NCI-H82 (cell line): Measurements from ENCODE around the gene RXRA.
"Not testable (repeated sequence)": the region's sequence is repeated elsewhere in the genome, so short reads cannot be mapped to it uniquely, and the experiment has no call there.

Source experiments
- DNase-seq: peaks from one replicate; lab custom pipeline; 2025; lab: John Stamatoyannopoulos, UW

The RXRA gene

DNA sequence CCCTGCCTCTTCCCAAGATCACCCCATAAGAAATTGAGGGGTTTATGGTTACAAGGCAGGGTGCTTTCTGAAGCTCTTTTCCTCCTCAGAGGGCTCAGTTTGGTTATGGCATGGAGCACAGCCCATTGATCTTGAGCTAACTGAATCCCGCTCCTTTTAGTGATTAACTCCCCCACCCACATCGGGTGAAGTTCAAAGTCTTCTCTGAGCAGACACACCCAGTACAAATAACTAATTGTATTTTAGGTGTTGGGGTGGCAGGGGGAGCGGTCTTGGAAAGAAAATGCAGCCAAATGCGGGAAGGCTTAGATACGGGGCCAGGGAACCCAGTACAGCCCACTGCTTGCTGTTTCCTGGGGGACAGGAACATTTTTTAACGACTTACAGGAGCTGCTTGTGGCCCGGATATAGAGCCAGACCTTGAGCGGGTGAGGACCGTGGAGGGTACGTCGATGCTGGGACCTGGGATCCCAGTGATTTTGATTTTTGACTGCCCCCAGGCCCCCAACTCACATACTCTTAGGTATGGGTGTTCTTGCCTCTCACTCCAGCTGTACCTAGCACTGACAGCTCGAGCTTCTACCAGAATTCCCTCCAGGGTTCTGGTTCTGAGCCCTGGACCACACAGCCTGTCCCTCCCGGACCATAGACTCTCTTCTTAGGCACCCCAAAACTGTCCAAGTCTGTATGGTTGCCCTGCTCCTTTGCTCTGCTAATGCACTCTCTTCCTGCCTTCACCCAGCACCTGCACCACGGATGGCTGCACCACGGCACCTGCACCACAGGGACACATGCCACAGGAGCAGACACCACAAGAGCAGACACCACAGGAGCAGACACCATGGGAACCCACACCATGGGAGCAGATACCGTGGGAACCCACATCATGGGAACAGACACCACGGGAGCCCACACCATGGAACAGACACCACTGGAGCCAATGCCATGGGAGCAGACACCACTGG, 18.3 kb upstream of the RXRA start:
- DNase-seq, result no peak

DNA sequence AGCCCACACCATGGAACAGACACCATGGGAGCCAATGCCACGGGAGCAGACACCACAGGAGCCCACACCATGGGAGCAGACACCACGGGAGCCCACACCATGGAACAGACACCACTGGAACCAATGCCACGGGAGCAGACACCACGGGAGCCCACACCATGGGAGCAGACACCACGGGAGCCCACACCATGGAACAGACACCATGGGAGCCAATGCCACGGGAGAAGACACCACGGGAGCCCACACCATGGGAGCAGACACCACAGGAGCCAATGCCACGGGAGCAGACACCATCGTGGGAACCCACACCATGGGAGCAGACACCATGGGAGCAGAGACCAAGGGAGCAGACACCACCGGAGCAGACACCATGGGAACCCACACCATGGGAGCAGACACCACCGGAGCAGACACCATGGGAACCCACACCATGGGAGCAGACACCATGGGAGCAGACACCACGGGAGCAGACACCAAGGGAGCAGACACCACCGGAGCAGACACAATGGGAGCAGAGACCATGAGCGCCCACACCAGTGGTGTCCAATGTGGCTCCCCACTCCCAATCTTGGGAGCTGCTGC, 17.5 kb upstream of the RXRA start:
- DNase-seq, result not testable (repeated sequence)

DNA sequence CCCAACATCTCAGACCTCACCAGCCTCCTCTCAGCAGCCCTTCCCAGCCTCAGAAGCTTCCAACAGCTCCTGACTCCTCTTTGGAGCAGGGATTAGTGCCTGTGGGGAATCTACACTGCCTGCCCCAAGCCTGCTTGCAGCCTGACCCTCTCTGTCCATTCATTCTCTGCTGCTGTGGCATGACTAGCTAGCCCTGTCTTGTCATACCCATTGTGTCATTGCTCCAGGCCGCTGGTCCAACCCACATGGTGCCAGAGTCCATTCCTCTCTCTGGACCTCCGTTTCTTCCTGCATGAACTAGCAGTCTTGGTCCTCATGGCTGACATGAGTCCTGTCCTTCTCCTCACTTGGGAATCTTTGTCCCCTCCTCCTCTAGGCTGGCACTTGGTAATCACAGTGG, 12.8 kb upstream of the RXRA start:
- DNase-seq, result no peak

DNA sequence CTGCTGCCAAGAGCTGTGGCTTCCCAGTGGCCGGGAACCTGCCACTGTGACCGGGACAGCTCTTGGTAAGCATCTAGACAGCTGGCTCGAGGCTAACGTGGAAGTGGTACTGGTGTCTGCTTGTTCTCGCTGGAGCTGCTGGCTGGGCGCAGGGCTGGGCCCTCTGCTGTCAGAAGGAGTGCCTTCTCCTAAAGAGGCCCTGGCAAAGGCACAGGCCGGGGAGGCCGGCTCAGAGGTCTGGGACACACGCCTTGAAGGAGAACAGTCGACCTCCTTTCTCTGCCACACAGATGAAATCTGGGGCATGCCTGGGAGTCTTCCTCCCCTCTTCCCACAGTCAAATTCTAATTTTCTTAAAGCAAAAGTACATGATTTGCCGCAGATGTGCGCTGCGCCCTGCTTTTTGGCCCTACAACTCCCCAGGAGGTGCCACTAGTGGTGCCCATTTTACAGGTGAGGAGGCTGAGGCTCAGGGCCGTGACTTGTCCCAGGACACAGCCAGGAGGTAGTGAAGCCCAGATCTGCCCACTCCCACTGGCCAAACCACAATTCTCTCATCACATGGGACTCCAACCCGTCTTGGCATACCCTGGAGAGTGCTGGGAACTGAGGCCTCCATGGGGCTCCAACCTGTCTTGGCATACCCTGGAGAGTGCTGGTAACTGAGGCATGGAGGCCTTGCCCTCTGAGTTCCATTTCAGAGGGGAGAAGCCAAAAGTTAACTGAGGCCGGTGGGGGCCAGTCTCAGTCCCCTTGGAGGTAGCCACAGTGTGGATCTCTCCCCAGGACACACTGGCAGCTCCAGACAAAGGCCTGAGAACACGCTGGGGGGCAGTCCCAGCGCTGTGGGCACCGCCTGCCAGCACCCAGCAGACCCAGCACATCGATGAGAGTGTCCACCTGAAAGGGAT, 12.0 kb upstream of the RXRA start:
- no peak for DNase-seq

DNA sequence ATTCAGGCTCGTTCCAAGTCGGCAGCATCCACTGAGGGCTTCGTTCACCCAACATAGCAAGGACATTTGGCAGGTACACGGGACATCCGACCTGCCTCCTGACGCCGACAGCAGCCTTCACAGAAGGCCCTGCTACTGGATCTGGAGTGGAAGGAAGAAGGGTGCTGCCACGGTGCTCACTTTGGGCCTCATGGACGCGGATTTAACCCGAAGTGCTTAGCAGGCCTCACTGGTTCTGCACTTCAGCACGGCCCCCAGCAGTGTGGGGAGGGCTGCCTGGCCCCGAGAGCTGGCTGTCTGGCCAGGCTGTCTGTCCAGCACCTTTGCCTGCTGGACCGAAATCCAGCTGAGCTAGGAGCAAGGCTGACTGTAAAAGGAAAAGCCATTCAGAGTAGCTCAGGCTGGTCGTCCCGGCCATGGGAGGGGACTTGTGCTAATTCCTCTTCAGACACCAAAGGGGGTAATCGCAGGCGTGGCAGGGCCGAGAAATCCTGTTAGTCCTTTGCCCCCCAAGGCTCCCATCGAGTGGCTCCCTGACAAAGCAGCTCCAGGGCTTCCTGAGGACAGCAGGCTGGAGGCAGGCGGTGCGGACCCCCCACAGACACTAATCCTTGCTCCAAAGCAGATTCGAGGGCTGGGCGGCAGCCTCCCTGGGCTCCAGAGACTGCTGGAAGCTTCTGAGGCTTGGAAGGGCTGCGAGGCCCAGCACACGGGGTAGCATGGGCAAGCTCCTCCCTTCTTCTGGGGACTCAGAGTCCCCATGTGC, 11.1 kb upstream of the RXRA start:
- DNase-seq, result peak; percentile 84

DNA sequence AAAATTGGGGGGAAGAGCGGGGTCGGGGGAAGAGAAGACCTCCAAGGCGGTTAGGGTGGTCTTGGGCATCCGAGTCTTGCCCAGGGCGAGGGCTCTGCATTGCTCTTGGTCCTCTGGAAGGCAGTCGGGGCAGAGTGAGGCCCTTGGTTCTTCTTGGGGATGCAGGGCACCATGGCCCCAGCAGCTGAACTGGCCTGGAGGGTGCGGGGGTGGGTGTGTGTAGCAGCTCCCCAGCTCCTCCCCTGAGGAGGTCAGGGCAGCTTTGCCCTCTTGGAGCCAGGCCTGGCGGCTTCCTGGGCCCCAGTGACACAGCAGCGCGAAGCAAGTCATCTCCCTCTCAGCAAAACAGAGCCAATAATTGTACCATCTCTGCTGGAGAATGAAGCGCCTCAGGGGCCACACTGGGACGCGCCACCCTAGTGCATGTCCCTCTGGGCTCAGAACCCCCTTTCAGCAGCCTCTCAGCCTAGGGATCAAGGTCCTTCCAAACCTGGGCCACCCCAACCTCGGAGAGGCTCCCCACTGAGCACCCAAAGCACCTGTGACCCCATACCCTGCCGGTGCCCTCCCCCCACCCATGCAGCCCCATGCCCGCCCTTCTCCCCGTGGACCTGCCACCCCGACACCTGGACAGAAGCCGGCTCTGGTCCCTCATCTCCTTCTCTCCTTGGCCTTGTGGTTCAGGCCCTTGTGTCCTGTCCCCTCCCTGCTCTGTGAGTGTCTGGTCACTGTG, 10.4 kb upstream of the RXRA start:
- DNase-seq, result no peak

DNA sequence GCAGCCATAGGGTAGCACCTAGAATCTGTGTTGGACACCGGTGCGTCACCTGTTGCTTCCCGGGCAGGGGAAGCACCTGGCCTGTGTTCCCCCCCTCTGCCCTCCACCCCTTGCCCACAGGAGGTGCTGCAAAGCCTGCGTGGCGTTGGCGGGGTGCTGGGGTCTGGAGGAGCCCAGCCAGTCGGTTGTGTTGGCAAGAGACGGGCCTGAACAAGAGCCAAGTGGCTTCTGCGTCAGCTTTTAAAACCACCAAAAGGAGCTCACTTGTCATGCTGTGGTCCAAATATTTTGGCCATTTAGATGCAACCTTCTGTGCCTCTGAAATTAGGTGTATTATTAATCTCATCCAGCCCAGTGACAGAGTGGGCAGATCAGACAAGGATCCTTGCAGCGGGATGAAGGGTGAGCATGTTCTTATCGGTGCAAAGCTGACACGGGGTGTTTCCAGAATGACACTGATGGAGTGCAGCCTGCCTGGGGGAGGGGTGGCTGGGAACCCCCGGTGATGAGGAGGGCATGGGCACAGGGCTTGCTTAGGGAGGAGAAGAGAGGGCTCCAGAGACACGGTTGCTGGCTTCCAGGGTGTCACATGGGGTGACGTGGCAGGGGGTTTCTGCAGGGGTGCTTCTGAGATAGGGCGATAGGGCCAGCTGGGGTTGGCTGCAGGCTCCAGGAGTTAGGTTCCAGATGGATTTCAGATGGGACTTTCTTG, 9.7 kb upstream of the RXRA start:
- no peak for DNase-seq

DNA sequence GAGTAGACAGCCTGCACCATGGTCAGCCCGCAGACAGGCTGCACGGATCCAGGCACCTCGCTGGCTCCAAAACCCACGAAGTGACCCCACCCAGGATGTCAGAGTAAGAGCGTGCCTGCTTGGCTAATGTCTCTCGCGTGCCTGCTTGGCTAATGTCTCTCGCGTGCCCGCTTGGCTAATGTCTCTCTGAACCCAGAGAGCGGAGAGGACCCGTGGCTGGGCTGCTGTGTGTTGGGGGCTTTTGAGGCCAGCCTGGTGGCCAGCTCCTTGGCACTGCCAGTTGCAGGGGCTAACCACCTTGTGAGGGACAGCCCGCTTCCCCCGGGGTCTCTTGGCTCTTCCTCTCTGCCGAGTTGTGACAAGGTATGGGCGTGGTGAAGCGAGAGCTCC, 8.9 kb upstream of the RXRA start:
- DNase-seq, result no peak

DNA sequence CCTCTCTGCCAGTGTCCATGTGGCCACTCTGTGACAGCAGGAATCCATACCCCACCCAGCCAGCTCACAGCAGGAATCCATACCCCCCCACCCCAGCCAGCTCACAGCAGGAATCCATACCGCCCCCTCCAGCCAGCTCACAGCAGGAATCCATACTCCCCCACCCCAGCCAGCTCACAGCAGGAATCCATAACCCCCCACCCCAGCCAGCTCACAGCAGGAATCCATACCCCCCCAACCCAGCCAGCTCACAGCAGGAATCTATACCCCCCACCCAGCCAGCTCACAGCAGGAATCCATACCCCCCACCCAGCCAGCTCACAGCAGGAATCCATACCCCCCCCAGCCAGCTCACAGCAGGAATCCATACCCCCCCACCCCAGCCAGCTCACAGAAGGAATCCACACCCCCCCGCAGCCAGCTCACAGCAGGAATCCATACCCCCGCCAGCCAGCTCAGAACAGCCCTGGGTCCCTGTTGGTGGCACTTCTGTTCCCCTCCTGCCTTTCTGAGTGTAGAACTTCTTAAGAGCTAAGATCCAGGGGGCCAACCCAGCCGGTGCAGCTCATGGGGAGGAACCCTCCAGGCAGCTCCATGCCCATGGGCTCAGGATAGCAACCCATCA, 8.4 kb upstream of the RXRA start:
- no peak for DNase-seq

DNA sequence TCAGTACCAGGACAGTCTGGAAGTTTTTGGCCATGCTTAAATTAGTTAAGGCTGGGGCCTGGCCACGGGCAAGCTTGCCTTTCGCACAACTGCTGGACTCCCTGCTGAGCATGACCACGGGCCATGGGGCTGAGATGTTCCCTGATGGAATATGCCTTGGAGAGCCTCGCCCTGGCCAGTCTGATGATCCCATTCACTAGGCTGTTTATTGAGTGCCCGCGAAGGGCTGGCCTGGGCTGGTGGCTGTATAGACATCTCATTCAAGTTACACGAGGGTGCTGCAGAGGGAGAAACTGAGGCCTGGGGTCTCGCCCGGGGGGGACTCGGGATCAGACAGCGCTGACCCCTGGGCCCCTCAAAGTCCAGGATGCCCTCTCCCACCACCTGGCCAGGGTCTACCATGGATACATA, 7.8 kb upstream of the RXRA start:
- DNase-seq, result no peak

DNA sequence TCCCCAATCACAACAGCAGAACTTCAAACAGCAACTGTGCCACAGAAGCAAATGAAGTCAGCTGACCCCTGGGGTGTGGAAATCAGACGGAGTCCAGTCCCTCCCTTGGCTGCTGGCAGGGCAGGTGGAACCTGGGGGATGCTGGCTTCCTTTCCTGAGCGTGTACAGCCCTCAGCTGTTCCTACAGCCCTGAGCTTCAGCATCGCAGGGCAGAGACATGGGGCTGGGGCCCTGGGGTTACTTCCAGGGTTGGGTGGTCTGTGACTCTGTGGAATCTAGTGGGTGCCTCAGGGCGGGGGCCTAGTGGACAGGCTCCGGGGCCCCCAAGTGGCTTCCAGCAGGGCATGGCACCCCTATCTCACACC, 7.3 kb upstream of the RXRA start:
- DNase-seq, result no peak

DNA sequence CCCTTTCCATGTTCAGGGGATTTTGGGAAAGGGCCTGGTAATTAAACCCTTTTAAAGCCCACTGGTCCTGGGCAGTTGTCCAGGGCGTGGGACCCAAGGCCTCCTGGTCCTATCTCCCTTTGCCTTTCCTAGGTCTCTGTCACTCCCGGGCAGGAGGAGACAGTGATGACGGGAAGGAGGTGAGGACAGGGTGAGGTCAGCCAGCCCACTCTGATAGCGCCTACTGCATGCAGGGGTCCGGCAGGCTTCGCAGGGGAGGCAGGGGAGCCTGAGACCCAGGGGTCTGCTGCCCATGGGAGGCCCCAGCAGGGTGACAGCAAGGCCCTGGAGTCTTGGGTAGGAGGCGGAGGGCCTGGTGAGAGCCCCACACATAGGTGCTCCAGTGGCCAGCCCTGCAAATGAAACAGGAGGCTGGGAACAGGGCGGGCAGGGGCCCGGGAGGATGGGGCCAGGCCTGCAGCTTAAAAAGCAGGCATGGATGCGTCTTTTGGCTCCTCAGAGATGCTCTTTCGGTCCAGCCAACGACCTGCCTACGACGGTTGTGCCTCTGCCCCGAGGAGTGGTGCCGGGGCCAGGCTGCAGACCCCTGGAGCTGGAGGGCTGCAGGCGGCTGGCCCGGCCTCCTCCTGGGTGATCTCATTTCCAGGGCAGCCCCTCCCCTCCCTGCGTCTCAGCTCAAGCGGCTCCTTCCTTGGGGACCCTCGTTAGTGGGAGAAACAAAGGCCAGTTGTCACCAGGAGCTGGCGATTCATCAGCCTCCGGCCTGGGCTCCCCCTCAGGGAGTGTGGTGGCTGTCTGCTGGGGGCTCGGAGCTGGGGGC, 6.7 kb upstream of the RXRA start:
- DNase-seq, result no peak

DNA sequence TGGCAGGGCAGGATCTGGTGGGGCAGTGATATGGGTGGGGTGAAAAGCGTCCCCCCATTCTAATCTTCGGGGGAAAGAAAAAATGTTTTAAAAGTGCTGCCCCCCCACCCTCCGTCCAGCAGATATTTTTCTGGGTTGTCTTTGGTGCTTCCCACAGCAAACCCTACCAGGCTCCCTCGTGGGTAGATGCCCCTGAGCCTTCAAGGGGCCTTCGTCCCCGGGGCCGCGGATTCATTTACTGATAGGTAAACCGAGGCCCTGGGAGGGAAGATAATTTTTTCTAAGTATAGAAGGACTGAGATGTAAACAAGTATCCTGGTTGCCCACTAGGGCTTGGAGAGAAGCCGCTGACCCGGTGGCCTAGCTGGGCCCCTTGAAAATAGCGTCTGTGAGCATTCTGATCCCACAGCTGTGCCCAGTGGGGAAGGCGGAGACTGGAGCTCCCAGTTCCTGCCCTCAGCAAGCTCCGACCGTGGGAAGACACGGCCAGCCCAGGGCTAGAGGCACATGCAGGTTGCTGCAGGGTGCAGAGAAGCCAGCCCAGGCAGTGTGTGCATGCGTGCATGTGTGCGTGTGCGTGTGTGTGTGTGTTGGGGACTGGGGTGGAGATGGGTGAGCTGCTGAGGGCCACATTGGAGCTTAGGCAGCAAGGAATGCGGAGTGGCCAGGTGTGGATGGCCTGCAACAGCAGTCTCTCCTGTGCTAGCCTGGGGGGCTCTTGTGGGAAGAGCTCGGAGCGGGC, 6.0 kb upstream of the RXRA start:
- DNase-seq, result no peak

DNA sequence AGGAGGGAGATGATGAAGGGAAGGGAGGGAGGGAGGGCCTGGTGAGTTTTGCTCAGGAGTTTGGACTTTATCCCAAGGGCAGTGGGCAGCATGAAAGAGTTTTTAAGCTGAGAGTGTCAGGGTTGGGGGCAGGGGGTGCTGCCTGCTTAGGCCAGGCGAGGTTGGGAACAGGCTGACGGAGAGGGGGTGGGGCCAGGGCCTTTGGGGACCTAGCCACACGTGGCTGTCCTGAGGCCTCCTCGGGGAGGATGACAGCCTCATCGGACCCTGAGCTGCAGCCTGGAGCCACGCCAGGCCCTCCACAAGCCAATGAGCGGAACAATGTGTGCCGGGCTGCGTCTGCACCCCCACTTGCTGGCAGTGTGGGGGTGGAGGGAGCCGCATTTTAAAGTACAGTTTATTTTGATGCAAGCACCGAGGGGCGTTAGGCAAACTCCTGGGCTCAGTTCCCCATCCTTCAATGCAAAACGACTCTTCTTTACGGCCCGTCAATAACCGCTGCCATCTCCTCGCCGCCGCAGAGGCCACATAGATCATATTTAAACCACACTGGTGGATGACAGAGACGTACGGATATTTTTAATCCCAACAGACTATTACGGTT, 5.3 kb upstream of the RXRA start:
- no peak for DNase-seq

DNA sequence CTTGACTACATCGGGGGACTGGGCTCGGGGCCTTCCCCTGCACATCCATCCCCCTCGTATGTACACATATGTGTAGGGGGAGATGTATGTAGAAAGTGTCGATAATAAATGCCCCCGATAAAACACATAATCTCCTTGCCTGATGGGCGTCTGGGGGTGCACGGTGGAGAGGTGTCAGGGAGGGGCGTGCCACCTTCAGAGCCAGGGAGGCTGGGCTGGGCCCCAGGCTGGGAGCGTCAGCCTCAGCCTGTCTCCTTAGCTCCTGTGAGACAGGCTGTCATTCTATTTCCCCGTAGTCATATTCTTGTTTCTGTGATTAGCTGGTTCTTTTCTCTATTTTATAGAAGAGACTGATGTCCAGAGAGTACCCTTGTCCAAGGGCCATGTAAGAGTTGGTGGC, 4.7 kb upstream of the RXRA start:
- no peak for DNase-seq

DNA sequence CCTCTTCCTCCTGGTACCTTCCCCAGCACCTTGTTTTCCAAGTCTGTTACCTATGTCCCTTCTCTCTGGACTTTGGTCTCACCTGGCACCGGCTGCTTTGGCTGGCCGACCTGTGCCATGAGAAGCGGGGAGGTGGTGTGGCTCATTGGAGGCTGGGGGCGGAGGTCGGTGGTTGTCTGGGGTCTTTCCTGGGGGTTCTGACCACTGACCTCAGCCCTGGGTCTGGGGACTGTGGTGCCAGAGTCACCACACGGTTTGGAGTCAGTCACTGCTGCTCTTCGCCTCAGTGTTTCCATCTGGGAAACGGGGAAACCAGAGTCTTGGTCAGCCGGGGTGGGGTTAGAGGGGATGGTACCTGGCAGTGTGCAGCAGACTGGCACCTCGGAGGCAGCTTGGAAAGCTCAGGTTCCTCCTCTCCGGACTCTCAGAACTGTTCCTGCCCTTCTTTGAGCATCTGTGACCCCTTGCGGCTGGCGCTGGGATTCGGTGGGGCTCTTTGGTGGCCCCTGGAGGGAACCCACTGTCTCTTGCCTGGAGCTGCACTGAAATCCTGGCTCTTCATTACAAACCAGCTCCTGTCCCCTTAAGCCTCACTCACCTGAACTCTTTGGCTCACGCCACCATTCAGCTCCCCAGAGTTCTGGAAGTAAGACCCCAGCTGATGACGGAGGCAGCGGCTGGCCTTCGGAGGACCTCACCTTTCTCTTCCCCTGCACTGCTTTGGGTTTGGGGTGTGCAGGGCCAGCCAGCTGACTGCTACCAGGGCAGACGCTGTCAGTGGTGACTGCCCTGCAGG, 4.1 kb upstream of the RXRA start:
- no peak for DNase-seq

DNA sequence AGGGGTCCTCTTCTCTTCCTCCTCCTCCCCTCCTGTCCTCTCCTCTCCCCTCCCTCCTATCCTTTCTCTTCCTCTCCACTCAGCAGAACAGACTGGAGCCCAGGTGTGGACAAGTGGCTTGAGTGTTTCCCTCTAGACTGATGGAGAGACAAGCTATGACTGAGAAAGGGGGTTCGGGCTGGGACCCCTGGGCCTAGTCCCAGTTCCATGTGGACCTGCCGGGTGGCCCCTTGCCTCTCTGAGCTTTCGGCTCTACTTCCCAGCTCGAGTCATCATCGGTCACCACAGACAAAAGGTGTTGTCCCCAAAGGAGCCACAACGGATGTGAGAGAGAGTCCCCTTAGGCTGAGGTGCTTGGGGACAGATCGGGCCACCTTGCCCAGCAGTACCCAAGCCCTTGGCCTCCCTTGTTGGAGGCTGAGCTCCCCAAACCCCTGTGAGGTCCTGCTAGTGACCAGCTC, 3.4 kb upstream of the RXRA start:
- DNase-seq, result no peak
